Ureter (tissue), 1 donor: Measurements from ENCODE around the gene HLA-DRB5. TPM values are rescaled to one million over a fixed set of nuclear protein-coding genes. Genes with fewer than 3 reads are reported as not detected.
"Not testable (repeated sequence)": the region's sequence is repeated elsewhere in the genome, so short reads cannot be mapped to it uniquely, and the experiment has no call there.

Experiments used
- DNase-seq: peaks from one replicate; pipeline ENCODE4 v3.0.0-alpha.2; 2020; ENCODE audit warnings: low spot score
- total RNA-seq: library from RNA; stranded (reverse); gene quantifications from one replicate; pipeline ENCODE4 v1.2.4, GENCODE V29; 2023
- donor health status: DM: yes; HTN: yes; CAD: no.

The HLA-DRB5 gene
- total RNA-seq, 1 donor from 2014 or later = 1.8 TPM

GRCh38 chr6:32517654-32518445, 12.2 kb downstream of the HLA-DRB5 start:
- DNase-seq = no peak

GRCh38 chr6:32501016-32501415, 29.1 kb downstream of the HLA-DRB5 start:
- no peak for DNase-seq

GRCh38 chr6:32492351-32492750, 37.7 kb downstream of the HLA-DRB5 start:
- no peak for DNase-seq

GRCh38 chr6:32491700-32492099, 38.4 kb downstream of the HLA-DRB5 start:
- DNase-seq = no peak

- no peak for DNase-seq
These were observed 42.0 kb downstream of the HLA-DRB5 start for GRCh38 chr6:32488083-32488482.

GRCh38 chr6:32484614-32484998, 45.5 kb downstream of the HLA-DRB5 start:
- DNase-seq = no peak

GRCh38 chr6:32483968-32484613, 46.0 kb downstream of the HLA-DRB5 start:
- no peak for DNase-seq

GRCh38 chr6:32475392-32476206, 54.5 kb downstream of the HLA-DRB5 start:
- DNase-seq = no peak

GRCh38 chr6:32473376-32474348, 56.4 kb downstream of the HLA-DRB5 start:
- DNase-seq = not testable (repeated sequence)

GRCh38 chr6:32472781-32473375, 57.2 kb downstream of the HLA-DRB5 start:
- DNase-seq = no peak

GRCh38 chr6:32467743-32468503, 62.2 kb downstream of the HLA-DRB5 start:
- DNase-seq = not testable (repeated sequence)

Other genes starting within 250 kb of the HLA-DRB5 start
- not detected for gene TSBP1, start 158.4 kb downstream of the HLA-DRB5 start, total RNA-seq
- not detected for gene BTNL2, start 123.1 kb downstream of the HLA-DRB5 start, total RNA-seq
- gene HLA-DRA, start 90.4 kb downstream of the HLA-DRB5 start, total RNA-seq = 297 TPM
- 109 TPM for gene HLA-DRB1, start 59.6 kb upstream of the HLA-DRB5 start, total RNA-seq
- 30.1 TPM for gene HLA-DQA1, start 107.1 kb upstream of the HLA-DRB5 start, total RNA-seq
- gene HLA-DQB1, start 136.4 kb upstream of the HLA-DRB5 start, total RNA-seq = 6.3 TPM
- 5.7 TPM for gene HLA-DQA2, start 211.1 kb upstream of the HLA-DRB5 start, total RNA-seq
- 8.1 TPM for gene HLA-DQB2, start 233.2 kb upstream of the HLA-DRB5 start, total RNA-seq